Cerebellar cortex (tissue), 1 donor: ENCODE measurements around the gene GSG1L.

ENCODE experiments used
- DNase-seq: peaks from one replicate; pipeline ENCODE4 v3.0.0-alpha.2; 2015; ENCODE audit warnings: low spot score

GSG1L gene

GRCh38 chr16:27819881-27820610, 243.5 kb downstream of the GSG1L start:
- no peak for DNase-seq

DNA sequence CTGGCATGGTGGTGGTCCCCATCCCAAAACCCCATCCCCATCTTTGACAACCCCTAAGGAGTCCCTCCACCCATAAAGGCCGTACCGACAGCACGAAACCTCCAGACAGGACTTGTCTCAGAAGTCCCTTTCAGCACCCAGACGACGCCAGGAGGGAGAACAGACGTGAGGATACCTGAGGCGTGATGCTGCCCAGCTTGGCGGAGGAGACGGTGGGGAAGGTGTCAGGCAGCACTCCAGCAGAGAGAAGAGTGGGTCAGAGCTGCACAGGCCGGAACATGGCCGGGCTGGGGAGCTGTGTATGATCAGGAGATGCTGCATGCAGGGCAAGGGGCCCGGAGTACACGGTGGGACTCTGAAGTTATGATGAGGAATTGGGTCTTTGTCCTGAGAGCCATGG, 244.2 kb downstream of the GSG1L start:
- no peak for DNase-seq

DNA sequence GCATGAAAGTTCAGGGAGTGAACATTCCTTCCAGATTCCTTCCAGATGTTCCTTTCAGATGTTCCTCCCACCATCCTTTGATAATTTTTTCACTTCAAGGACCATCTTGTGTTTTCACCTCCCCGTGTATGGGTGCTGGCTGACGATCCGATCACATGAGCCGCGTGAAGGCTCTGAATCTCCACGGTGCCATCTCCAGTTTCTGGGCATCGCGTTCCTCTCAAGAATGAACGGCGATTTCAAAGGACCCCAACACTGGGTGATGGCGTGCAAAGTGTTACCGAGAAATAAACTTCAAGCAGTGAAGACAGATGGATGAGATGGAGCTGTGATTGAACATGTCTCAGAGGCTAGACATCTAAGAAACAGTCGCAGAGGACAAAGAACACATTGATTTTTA, 245.3 kb downstream of the GSG1L start:
- DNase-seq: no peak

- DNase-seq: no peak
Observed at GRCh38 chr16:27817038-27817437, 246.5 kb downstream of the GSG1L start.

- DNase-seq: no peak
Observed at GRCh38 chr16:27816561-27816960, 247.0 kb downstream of the GSG1L start.

- DNase-seq: no peak
Observed at GRCh38 chr16:27813591-27813990, 249.9 kb downstream of the GSG1L start.

DNA sequence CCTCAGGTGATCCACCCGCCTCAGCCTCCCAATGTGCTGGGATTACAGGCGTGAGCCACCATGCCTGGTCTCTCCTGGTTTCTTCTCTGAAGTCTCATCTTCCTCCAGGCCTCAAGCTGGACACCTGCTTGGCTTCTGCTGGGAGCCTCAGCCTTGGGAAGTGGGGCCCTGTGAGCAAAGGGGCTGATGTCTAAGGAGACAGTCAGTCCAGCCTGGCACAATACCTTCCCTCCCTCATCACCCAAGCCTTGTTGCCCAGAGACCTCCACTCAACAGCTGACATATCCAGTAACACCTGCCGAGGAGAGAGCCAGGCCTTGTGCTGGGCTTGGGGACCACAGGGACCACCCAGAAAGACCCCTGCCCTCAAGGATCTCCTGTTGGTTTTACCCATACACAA, 251.6 kb downstream of the GSG1L start:
- DNase-seq: no peak

GRCh38 chr16:27806986-27807385, 256.5 kb downstream of the GSG1L start:
- DNase-seq: no peak

DNA sequence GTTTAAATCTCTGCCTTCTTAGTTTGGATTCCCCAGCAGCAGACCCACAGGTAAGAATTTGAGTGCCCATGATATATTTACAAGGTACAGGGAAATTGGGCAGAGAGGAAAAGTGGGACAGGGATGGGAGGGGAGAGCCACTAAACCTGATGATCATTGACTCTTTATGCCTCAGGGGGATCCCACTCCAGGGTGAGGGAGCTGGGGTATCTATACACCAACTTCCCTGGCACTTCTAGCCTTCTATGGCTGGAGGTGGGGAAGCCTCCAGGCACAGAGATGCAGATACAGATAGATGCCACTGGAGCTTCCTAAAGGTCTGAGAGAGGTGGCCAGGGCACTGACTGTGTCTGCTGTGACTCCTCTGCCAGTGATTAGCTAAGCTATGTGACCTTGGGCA, 257.1 kb downstream of the GSG1L start:
- no peak for DNase-seq

DNA sequence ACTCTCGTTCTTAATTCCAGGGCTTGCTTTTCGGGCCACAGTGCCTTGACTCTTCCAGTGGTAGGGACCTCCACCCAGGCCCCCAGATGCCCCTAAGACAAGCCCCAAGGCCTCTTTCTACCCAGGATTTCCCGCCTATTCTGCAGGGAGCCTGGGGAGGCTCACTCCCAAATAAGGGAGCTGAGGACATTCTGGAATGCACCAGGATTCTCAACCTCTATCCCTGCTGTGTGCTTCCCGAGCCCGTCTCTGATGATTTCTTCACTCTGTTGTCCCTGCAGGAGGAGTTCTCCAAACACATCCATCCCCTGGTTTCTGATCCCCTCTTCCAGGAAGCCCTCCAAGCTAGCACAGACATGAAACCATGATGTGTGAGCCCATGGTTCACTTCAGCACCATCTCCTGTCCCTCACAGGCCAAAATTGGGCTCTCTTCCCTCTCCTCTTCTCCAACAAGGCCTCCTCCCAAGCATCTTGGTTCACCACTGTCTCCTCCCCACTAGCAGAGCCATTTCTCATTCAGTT, 257.6 kb downstream of the GSG1L start:
- DNase-seq: no peak

- DNase-seq: no peak
Observed at GRCh38 chr16:27803775-27804549, 259.6 kb downstream of the GSG1L start.

- DNase-seq: no peak
Observed at GRCh38 chr16:27802664-27803439, 260.7 kb downstream of the GSG1L start.

DNA sequence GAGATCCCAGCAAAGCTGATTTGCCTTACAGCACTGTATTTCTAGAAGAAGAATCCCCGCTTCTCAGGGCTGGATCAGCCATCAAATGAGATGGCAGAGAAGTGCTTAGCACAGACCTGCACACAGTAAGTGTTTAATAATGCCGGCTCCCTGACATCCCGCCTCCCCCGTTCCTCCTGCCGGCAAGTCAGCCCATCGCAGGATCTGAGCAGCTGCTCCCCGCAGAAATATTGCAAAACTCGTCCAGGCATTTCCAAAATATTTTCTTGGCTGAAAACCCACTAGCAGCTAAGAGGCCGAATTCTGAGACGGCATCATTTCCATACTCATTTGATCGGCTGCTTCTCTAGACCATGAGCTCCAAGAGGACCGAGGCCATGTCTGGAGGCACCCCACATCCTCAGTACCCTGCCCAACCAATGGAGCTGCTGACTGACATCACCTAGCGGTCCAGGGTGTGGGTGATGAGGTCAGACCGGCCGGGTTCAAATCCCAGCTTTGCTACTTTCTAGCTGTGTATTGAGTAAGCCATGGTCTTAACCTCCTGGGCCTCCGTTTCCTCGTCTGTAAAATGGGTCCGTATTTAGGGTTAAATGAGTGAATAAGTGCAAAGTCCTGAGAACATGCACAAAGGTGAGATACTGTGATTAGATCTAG, 262.1 kb downstream of the GSG1L start:
- DNase-seq: no peak

DNA sequence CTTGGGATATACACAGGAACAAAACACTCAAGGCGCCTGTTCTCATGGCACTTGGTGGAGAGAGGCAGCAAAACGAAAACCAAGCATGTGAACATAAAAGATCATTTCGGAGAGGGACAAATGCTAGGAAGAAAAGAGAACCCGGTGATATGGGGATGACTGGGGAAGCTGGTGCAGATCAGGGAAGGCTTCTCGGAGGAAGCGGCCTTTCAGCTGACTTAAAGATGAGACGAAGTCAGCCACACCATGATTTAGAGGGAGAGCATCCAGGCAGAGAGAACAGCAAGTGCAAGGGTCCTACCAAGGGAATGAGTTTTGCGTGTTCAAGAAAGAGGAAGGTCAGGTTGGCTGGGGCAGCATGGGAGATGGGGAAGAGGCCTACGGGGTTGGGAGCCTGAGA, 262.7 kb downstream of the GSG1L start:
- no peak for DNase-seq

GRCh38 chr16:27799896-27800295, 263.6 kb downstream of the GSG1L start:
- peak; percentile 73 for DNase-seq

DNA sequence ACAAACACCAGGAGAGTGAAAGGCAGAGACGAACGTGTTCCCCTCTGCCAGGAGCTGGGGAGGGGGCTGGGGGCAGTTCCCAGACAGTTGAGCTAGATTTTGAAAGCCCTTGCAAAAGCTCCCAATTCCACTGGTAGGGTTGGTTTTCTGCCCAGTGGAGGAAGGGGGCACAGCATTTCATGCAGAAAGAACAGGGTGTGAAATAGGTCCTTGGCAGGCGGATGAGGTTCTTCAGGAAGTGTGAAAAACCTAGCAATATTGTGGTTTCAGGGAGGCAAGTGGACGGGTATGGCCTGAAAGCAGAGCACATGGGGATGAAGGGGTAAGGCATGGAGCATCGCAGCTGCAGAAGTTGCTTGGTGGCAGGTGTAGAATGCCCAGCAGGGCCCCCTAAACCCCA, 265.3 kb downstream of the GSG1L start:
- DNase-seq: peak; percentile 75

GRCh38 chr16:27795992-27796614, 267.4 kb downstream of the GSG1L start:
- no peak for DNase-seq

- no peak for DNase-seq
Observed at GRCh38 chr16:27793249-27793622, 270.3 kb downstream of the GSG1L start.

GRCh38 chr16:27792486-27793248, 270.8 kb downstream of the GSG1L start:
- no peak for DNase-seq

DNA sequence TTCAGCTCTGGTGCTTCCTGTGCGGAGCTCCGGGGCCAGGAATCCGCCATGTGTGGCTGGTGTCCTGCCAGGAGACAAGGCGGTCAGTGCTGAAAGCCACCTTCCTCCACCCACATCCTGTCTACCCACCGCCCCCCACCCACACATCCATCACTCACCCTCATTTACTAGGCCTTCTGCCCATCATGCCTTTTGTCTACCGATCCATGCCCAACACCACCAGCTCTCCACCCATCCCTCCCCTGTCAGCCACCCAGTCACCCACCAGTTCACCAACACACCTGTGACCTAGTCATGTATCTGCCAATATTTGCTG, 272.2 kb downstream of the GSG1L start:
- no peak for DNase-seq
